Neural cell (in vitro differentiated cells): ENCODE data around the gene PTPN5.

Source experiments
- CTCF ChIP-seq: fragments of 450-650 bp; IDR thresholded peaks from 2 replicates; pipeline ENCODE4 v1.5.1; 2014; ENCODE audit warnings: antibody characterized with exemption, mild to moderate bottlenecking, moderate library complexity; ENCODE audit not compliant: poor library complexity, severe bottlenecking
- EP300 ChIP-seq: fragments of 450-650 bp; conservative IDR thresholded peaks from 2 replicates; pipeline ENCODE4 v1.6.1; 2014; ENCODE audit warnings: antibody characterized with exemption, mild to moderate bottlenecking, moderate library complexity; ENCODE audit not compliant: poor library complexity, severe bottlenecking
- EZH2 ChIP-seq: fragments of 200-600, 300-800 bp; shearing (Covaris generic), sonication (generic); IDR thresholded peaks from 2 replicates; pipeline ENCODE4 v1.6.1; 2014; ENCODE audit warnings: antibody characterized with exemption, low read length, borderline replicate concordance, mild to moderate bottlenecking; ENCODE audit not compliant: insufficient read depth, poor library complexity, severe bottlenecking
- MXI1 ChIP-seq: fragments of 450-650 bp; conservative IDR thresholded peaks from 2 replicates; pipeline ENCODE4 v1.6.1; 2014; ENCODE audit warnings: antibody characterized with exemption, mild to moderate bottlenecking; ENCODE audit not compliant: poor library complexity, severe bottlenecking
- REST ChIP-seq: IDR thresholded peaks from 2 replicates; pipeline ENCODE4 v1.6.1; 2012; ENCODE audit warnings: borderline replicate concordance
- SMC3 ChIP-seq: fragments of 450-650 bp; conservative IDR thresholded peaks from 2 replicates; pipeline ENCODE4 v1.6.1; 2014; ENCODE audit warnings: antibody characterized with exemption, mild to moderate bottlenecking, moderate library complexity; ENCODE audit not compliant: poor library complexity
- TAF1 ChIP-seq: IDR thresholded peaks from 2 replicates; pipeline ENCODE4 v1.6.1; 2012; ENCODE audit warnings: low read depth

- TF ChIP-seq EP300 (no peak), CTCF (no peak), REST (no peak), MXI1 (no peak), SMC3 (no peak), TAF1 (no peak), EZH2 (no peak)
Measured at GRCh38 chr11:18768472-18768901, 23.1 kb downstream of the PTPN5 start.
